Testis (tissue), 2 donors: ENCODE results near the gene ARHGAP26.

Experiments
- POLR2A ChIP-seq: fragments of 450-650 bp; IDR thresholded peaks from one replicate; pipeline ENCODE4 v1.6.1; 2017; ENCODE audit warnings: antibody characterized with exemption, mild to moderate bottlenecking, moderate library complexity
- TF ChIP-seq, protein P1 (sequence below), 3 experiments: fragments of 450-650 bp in 2 of 3; fragments of 200-600 bp in 1 of 3; sonication (generic) in 1 of 3; IDR thresholded peaks; one replicate each; pipeline ENCODE4 v1.5.1; 2016 to 2019; ENCODE audit warnings: antibody characterized with exemption in 3 of 3, mild to moderate bottlenecking in 2 of 3, moderate library complexity in 1 of 3

DNA sequence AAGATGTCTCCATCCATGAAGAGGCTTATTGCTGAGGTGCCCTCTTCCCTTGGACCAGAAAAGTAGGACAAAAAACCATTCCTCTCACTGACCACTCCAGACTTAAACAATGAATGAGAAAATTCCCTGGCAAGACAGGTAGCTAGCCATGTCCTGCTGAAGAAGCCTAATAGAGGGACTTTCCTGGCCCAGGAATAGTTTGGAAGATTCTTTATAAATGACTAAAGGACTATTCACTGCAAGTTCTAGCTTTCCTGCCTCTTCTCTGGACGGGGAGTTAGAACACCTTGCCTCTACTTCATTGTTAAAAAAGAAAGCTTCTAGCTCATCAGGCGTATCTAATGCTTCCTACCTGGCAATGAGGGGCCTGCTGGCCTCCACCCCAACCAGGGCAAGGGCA is 479.7 kb downstream of the ARHGAP26 start:
- TF ChIP-seq, protein P1, sequence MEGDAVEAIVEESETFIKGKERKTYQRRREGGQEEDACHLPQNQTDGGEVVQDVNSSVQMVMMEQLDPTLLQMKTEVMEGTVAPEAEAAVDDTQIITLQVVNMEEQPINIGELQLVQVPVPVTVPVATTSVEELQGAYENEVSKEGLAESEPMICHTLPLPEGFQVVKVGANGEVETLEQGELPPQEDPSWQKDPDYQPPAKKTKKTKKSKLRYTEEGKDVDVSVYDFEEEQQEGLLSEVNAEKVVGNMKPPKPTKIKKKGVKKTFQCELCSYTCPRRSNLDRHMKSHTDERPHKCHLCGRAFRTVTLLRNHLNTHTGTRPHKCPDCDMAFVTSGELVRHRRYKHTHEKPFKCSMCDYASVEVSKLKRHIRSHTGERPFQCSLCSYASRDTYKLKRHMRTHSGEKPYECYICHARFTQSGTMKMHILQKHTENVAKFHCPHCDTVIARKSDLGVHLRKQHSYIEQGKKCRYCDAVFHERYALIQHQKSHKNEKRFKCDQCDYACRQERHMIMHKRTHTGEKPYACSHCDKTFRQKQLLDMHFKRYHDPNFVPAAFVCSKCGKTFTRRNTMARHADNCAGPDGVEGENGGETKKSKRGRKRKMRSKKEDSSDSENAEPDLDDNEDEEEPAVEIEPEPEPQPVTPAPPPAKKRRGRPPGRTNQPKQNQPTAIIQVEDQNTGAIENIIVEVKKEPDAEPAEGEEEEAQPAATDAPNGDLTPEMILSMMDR (IDR thresholded peaks at IDR 0.05) = no peak
- TF ChIP-seq POLR2A = no peak
